HG03342 (cell line): ENCODE results near the gene ABCC4.

ENCODE experiments used
- ATAC-seq: cut with Tn5 transposase; IDR thresholded peaks from one replicate; pipeline ENCODE4 v1.9.1; 2021; ENCODE audit warnings: mild to moderate bottlenecking, moderate library complexity; ENCODE audit not compliant: unreplicated experiment

The ABCC4 gene

GRCh38 chr13:95121516-95121915 lies 179.7 kb downstream of the ABCC4 start:
- ATAC-seq = no peak

GRCh38 chr13:95120650-95121049 lies 180.6 kb downstream of the ABCC4 start:
- no peak for ATAC-seq

- ATAC-seq = no peak
These were observed 182.5 kb downstream of the ABCC4 start for GRCh38 chr13:95118541-95119324.

- ATAC-seq = no peak
These were observed 184.2 kb downstream of the ABCC4 start for GRCh38 chr13:95117092-95117491.

- no peak for ATAC-seq
These were observed 185.7 kb downstream of the ABCC4 start for GRCh38 chr13:95115525-95115924.

- ATAC-seq = no peak
These were observed 187.7 kb downstream of the ABCC4 start for GRCh38 chr13:95113601-95114000.

GRCh38 chr13:95112883-95113282 lies 188.4 kb downstream of the ABCC4 start:
- ATAC-seq = no peak

- ATAC-seq = no peak
These were observed 189.6 kb downstream of the ABCC4 start for GRCh38 chr13:95111608-95112007.

GRCh38 chr13:95106562-95106961 lies 194.7 kb downstream of the ABCC4 start:
- no peak for ATAC-seq

- no peak for ATAC-seq
These were observed 200.5 kb downstream of the ABCC4 start for GRCh38 chr13:95100525-95101433.

GRCh38 chr13:95099541-95099940 lies 201.7 kb downstream of the ABCC4 start:
- no peak for ATAC-seq

GRCh38 chr13:95098916-95099315 lies 202.3 kb downstream of the ABCC4 start:
- no peak for ATAC-seq

- ATAC-seq = no peak
These were observed 209.5 kb downstream of the ABCC4 start for GRCh38 chr13:95091755-95092154.

GRCh38 chr13:95087746-95088305 lies 213.4 kb downstream of the ABCC4 start:
- ATAC-seq = no peak

GRCh38 chr13:95086761-95087160 lies 214.5 kb downstream of the ABCC4 start:
- ATAC-seq = no peak

- ATAC-seq = no peak
These were observed 217.5 kb downstream of the ABCC4 start for GRCh38 chr13:95083758-95084157.

- ATAC-seq = no peak
These were observed 218.2 kb downstream of the ABCC4 start for GRCh38 chr13:95083066-95083465.

GRCh38 chr13:95075506-95075905 lies 225.7 kb downstream of the ABCC4 start:
- no peak for ATAC-seq

- ATAC-seq = no peak
These were observed 226.4 kb downstream of the ABCC4 start for GRCh38 chr13:95074820-95075219.

- ATAC-seq = no peak
These were observed 227.4 kb downstream of the ABCC4 start for GRCh38 chr13:95073747-95074311.

- no peak for ATAC-seq
These were observed 233.9 kb downstream of the ABCC4 start for GRCh38 chr13:95067303-95067702.
